HG02759 (cell line): ENCODE data around the gene MORN1.

Experiments used
- ATAC-seq: cut with Tn5 transposase; IDR thresholded peaks from one replicate; pipeline ENCODE4 v1.9.1; 2021; ENCODE audit warnings: mild to moderate bottlenecking, moderate library complexity; ENCODE audit not compliant: unreplicated experiment

Gene MORN1

DNA sequence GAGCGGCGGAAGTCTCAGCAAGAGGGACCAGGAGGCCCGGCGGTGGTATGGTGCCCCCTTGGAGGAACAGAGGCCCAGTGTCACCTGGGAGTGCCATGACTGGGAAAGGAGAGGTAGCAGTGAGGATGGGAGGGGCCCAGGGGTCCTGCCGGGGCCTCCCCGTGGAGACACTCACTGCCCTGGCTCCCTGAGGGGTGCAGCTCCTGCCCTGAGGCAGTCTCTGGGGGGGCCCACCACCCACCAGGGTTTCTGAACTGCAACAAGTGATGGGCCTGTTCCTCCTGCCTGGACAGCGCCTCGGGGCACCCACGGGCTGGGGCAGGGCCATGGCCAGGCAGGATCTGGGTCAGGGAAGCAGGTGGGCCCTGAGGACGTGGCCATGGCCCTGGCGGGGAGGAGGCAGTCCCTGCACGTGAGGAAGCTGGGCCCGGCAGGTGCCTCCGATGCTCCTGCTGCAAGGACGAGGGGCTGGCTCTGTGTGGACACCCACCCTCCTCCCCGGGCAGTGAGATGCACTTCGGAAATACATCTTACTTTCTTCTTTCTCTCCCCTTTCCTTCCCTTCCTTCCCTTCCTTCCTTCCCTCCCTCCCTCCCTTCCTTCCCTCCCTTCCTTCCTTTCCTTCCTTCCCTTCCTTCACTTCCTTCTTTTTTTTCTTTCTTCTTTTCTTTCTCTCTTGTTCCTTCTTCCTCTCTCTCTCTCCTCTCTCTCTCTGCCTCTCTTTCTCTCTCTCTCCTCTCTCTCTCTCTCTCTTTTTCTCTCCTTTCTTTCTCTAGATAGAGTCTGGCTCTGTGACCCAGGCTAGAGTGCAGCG lies 66.6 kb downstream of the MORN1 start:
- no peak for ATAC-seq

DNA sequence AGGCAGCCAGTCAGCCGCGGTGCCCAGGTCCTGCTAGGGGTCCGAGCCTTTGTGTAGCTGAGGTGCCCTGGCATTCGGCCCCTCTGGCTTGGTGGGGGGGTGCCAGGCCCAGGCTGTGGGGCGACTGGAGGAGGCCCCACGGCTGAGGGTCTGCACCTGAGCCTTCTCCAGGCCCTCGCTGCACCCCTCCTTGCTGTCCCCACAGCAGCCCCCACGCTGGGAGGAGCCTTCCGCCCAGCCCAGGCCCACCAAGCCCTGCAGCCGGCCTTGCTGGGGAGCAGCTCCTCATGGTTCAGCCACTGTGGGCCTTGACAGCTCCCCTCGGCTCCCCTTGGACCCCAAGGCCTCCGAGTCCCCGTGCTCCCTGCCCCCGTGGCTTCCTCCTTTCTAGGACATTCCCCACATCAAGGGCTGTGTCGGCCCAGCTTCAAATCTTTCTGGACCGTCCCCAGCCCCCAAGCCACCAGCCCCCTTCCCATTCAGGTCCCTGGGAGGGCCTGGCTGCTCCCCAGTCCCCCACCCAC lies 67.8 kb downstream of the MORN1 start:
- no peak for ATAC-seq

DNA sequence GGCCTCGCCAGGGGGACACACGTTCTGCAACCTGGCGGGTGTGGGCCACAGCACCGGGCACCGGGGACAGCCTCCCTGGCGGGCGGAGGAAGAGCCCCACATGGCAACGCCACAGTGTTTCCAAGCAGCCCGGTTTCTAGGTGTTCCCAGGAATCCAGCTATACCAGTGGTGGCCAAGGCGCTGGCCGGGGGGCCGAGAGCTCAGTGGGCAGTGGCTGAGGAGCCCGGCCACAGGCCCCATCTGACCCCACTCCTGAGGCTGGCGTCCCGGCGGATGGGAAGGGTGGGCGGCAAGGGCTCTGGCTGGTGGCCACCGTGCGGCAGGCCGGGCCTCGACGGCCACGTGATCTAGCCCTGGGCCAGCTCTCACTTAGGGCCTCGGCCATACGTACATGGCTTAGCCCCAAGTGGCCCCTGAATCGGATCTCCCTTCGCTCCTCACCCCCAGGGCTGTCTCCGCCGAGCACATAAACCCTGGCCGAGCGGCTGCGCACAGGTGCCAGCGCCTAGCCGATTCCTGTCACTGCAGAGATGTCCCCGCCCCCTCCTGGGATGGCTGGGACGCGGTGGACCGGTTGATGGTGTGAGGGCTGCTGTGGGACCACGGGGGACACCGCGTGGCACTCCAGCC lies 68.7 kb downstream of the MORN1 start:
- ATAC-seq, result no peak

DNA sequence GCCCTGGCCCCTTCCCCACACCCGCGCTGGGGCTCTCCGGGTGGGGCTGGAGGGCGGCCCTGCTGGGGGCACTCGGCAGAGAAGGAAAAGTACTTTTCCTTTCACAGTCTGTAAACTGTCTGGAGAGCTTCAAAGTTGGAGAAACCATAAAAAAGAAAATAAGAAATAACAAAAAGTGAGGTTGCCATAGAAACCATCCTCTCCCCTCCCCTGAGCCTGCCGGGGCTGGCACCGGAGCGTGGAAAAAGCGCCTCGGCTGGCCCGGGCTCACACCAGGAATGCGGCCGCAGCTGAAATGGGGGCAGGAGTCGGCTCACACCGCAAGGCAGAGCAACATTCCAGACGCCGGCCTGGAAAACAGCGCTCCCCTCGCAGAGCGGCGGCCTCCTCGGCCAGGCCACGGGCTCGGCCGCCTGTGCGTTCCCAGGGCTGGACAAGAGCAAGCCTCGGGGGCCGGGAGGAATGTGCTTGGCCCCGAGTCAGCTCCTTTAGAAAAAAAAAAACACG lies 69.2 kb downstream of the MORN1 start:
- ATAC-seq, result no peak

DNA sequence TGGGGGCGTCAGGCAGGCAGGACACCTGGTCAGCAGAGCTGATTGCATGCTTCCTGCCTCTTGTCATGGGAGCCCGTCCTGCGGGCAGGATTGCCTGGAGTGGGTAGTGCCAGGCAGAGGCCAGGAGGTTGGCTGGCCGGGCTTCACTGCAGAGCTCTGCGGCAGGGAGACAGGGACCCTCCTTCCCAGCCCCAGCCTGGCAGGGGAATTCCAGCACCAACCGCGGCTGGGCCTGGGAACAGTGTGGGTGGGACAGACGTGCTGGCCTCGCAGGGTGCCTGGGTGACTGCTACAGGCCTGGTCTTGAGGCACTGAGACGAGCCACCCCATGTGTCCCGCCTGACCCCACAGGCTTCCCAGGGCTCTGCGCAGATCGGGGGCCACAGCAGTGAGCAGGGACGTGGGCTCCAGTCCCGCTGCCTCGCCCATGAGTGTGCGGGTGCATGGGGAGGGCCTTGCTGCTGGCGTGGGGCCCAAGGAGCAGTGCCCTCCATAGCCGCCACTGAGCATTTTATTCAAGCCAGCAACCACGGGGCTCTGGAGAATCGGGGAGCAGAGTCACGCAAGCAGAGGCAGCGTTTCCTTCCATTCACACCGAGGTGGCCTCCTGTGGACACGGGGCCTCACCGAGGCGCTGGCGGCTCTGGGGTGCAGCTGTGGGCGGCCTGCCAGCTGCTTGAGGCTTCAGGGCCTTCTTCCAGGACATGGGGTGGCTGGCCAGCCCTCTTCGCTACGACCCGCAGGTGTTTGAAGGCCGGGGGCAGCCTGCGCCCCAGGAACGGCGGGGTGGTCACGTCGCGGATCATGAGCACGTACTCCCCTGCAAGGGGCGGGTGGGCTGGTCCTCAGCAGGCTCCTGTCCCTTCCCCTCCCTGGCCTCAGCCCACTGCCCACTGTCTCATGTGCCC lies 70.3 kb downstream of the MORN1 start:
- ATAC-seq, result no peak

DNA sequence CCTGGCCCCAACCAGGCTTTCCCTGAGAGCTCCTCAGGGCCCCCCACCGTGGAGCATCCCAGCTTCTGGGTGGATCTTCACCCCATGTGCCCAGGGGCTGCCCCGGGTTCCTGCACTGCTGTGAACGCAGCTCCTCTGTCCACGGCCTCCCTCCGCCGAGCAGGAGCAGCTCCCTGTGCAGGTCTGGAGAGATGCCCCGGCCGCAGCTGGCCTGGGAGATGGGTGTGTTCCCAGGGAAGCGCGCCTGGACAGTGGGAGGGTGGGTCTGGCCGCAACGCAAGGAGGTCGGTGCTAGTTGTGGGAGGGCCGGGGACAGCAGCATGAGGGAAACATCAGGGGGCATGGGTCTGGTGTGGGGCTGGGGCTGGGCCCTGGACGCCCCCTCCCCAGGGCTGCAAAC lies 71.3 kb downstream of the MORN1 start:
- no peak for ATAC-seq

DNA sequence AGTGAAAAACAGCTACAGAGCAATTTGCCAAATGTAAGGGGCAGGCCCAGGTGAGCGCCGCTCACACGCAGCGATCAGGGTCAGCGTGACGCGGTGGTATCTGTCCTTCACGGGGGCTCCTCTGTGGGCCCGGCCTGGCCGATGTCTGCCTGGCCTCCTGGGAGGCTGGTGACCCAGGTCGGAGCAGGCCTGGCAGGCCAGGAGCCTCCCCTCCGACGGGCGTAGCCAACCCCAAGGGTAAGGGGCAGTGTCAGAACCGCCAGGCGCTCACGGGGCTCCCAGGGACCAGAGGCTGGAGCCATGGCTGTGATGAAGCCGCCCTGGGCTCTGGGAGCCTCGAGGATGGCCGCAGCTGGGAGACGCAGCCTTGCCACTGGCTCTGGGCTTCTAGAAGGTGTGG lies 72.1 kb downstream of the MORN1 start:
- no peak for ATAC-seq

DNA sequence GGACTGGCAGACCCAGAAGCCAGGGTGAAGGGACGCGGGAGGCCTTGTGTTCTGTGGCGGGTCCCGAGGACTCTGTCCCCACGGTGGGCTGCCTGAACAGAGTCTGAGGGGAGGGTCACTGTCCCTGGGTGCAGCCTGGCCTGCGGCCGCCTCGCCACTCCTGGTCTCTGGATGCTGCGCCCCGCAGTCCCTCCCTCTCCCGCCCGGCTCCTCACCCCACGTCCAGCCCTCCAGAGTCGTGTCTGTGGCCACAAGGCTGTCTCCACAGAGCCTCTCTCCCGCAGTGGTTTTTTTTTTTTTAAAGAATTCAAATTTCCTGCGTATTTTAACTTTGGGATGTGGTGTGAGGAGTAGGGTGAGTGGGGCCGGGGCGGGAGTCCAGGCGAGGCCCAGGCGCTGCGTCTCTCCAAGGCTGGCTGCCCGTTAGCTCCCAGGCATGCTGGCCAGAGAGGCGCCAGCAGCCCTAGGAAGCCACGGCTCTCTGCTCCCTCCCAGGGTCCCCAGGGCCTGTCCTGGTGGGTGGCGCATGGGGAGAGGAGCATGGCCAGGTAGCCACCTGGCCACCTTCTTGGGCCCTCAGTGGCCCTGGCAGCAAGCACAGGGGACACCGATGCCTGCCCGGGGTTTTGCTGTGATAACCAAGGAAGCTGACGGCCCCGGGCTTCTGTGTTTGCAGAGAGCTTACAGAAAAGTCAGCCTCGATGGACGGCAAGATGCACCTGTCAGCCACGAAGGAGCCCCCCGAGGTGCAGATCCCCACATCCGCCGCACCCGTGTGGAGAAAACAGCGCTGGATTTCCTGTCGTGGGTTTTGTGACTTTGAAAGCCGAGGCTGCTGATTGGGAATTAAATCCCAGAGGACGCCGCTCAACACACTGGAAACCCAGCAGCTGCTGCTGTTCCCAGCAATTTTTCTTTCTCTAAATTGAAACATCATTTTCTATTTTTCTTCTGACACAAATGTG lies 72.8 kb downstream of the MORN1 start:
- no peak for ATAC-seq

DNA sequence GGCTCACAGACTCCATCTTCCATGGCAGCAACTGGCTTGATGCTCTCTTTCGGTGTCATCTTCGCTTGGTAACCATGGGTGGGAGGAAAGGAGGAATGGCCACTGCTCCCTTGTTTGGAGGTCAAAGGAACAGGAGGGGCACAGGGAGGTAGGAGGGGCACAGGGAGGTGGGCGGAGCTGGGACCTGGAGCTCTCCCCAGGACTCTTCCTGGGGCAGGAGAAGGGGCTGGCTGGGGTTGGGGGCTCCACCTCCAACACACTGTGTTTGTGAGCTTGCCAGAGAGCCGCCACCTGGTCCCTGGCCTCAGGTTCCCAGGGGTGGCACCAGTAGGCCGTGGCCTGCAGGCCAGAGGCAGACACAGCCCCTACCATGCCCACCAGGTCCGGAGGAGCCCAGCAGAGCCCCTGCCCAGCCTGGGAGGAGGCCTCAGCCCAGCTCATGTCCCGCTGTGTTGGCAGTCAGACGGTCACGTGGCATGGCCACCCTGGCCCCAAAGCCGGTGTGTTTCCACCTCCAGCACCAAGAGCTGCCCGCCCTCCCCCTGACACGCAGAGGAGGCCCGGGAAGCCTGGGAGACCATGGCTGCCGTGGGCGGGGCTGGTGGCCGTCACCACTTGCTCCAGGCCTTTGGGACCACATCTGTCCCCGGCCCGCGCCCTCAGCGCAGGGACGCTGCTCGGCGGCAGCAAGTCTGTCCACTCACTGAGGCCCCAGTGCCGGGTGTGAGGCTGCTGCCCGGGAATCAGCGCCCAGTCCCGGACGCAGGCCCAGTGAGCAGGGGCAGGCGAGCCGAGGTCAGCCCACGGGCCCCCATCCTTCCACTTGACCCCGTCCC lies 73.9 kb downstream of the MORN1 start:
- ATAC-seq, result no peak

DNA sequence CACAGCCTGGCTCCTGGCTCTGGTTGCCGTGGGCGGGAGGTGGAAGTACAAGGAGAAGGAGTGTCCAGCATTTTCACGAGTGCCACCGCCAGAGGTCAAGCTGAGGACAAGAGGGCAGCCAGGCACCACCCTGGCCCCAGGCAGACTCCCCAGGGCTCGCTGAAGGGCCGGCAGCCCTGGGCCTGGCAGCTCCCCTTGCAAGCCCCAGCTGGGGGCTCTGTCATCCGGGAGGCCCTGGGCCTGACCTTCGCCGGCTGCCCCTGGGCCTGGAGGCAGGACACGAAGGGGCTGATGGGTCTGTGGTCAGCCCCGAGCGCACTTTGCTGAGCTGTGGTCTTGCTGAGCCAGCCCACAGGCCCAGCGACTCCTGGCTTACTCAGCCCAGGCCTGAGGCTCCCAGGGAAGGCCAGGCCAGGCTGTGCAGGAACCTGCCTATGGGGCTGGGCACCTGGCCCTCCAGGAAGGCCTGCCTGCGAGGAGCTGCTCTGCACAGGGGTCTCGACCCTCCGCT lies 74.8 kb downstream of the MORN1 start:
- ATAC-seq, result no peak

DNA sequence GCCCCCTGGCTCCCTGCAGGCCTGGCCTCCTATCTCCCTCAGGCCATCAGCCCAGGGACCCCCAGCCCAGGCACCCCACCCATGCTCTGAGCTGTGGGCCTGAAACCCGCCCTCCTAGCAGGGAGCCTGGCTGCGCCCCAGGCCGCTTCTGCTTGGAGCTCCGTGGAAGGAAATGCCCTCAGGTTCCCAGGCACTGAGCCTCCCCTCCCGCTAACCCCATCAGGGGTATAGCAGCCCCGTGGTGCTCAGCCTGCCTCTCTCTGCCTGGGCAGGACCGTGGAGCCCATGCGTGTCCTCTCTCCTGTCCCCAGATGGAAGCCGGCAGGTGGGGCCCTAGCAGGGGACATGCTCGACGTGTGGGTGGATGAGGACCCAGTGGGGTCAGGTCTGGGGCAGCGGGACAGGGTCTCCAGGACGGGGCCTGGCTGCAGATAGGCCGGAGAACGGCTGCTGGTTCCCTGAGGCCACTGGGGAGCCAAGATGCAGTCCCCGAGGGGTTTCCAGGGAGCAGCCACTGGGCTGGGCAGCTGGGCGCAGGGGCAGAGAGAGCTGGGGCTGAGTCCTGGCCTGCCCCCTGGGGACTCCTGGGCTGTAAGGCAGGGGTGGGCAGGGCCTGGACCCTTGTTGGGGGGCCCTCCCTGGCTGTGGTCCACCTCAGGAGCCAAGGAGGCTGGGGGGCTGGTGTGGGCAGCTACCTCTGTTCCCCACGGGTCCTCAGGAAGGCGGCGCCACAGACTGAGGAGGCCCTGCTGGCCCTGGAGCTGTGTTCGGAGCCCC lies 75.5 kb downstream of the MORN1 start:
- ATAC-seq, result no peak

DNA sequence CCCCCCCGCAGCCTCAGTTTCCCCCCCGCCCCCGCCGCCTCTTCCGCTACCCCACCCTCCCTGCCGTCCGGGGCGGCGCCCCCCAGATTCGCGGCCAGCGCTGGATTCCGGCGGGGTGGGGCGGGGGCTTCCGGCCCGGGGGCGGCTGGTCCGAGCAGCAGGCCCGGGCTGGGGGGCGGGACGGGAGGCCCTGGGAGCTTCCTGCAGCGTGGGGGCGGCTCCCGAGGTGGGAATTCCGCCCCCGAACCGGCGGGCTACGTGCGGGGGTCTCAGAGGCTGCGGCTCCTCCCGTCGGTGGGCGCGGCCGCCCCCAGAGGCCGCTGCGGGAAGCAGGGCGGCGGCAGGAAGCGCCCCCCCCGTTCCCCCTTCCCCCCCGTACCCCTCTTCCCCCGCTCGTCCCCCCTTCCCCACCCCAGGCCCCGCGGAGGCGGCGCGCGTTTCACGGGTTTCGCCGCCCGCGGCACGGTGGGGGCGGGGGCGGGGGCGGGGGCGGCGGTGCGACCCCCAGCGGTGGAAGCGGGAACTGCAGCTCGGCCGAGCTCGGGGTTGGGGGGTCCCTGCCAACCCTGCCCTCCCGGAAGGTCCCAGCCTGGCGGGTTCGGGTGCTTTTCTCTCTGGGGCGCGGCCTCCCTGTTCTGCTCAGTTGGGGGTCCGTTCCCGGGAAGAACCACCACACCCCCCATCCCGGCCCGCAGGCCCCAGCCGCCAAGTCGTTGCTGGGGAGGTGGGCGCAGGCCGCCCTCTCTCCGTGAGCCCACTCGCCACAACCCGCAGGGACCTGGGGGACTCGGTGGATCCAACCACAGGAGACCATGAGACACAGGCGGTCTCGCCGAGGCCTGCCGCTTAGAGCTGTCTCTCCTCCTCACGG lies 76.3 kb downstream of the MORN1 start:
- no peak for ATAC-seq

DNA sequence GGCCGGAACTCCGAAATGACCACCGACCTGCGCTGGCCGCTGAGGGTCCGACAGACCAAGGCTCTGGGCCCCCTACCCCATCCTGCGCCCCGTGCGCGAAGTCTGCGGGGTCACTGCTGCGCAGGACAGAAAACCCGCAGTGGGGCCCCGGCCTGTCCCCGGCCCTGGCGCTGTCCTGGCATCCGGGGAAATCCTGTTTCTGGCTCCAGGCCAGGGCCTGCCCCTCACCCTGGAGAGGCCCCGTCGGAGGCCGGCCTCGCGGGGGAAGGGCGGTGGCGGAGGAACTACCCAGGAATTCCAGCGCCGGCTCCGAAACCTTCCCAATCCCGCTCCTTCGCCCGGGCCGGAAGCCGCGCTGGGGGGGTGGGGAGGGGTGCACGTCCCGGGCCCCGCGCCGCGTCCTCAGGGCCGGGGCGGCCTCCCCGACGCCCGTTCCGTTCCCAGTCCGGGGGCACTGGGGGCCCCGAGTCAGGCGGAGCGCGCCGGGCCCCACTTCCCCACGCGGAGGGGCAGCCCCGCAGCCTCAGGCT lies 77.0 kb downstream of the MORN1 start:
- ATAC-seq, result no peak

DNA sequence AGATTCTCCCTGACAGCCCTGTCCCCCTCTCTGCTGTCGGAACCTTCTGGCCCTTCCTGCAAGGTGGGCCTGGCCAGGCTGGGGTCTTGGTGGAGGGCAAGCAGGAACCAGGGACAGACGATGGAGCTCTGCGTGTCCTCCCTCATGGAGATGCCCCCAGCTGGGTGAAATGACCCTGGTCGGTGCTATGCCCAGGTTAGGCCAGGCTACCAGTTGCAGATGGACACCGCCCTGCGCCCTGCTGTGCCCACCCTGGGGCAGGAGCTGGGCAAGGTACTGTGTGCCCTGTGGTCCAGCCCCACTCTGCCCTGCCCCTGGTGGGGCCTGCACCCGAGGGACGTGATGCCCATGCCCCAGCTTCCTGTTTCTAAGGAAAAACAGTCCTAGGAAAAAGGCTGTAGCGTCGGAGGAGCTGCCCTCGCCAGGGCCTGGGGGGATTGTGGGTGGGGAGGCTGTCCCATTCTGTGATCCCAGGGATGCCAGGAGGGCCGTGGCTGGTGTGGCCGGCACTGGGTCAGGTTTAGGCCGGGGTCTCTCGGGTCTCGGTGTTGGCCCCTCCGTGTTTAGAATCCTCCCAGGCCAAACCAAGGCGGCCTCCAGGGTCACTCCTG lies 77.6 kb downstream of the MORN1 start:
- ATAC-seq, result no peak

DNA sequence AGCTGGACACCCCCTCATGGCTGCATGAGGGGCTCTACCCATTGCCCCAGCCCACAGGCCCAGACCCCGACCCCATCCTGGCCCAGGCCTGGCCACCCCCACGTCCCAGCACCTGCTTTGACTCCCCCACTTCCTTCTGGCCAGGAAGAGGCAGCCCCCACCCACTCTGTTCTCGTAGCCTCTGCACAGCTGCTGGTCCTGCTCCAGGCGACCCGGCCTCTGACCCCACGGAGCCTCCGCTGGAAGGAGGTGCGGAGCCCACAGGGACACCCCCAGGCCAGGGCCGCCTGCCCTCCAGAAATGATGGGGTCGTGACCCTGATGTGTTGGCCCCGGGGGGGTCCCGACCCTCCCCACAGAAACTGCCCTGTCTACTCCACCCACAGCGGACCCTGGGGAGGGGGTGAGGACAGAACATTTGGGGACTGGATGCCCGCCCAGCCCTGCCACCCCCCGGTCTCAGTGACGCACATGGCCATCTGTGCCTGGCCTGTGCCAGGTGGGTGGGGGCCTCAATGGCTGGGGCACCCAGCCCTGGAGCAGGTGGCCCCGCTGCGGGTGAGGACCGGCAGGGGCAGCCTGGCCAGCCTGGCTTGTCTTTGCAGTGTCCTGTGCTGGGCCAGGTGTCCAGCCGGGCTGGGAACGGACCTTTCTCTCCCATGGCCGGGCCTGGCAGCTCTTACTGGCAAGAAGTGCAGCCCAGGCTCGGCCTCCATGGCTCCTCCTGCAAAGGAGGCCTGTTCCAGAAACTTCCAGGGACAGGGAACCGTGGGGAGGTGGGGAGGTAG lies 78.6 kb downstream of the MORN1 start:
- no peak for ATAC-seq

DNA sequence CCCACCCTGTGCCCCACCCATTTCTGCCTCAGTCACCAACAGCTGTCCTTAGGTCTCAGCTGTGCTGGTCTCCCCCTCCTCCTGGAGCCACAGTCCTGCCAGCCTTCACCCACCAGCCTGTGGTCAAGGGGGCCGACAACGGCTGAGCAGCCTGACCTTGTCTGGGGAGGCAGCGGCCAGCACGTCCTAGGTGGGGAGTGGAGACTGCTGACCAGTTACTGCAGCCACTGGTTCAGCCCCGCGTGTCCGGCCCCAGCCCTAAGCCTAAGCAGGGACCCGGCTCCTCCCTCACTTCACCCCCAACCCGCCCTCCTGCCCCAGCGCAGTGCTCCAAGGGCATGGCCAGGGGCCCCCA lies 79.2 kb downstream of the MORN1 start:
- no peak for ATAC-seq
